Ectodermal cell (in vitro differentiated cells): Measurements from ENCODE around the gene CABP1.
A peak's percentile ranks its signal among the peaks of the same experiment; 100 is the strongest.

Experiments used
- H3K27ac ChIP-seq: 2 replicates; pipeline ENCODE4 v1.7.0; 2013; ENCODE audit warnings: mild to moderate bottlenecking, low read depth, low read length; ENCODE audit not compliant: insufficient read depth, poor library complexity, severe bottlenecking
- H3K27me3 ChIP-seq: 2 replicates; pipeline ENCODE4 v1.7.0; 2013; ENCODE audit warnings: mild to moderate bottlenecking, low read length; ENCODE audit not compliant: insufficient read depth, control insufficient read depth, poor library complexity, severe bottlenecking
- H3K36me3 ChIP-seq: one replicate; pipeline ENCODE4 v1.7.0; 2013; ENCODE audit warnings: low read length; ENCODE audit not compliant: control insufficient read depth, insufficient read depth
- H3K4me1 ChIP-seq: one replicate; pipeline ENCODE4 v1.7.0; 2013; ENCODE audit warnings: low read length; ENCODE audit not compliant: control insufficient read depth, insufficient read depth
- H3K4me3 ChIP-seq: 2 replicates; pipeline ENCODE4 v1.7.0; 2013; ENCODE audit warnings: low read depth, low read length, control low read depth; ENCODE audit not compliant: insufficient read depth
- H3K9me3 ChIP-seq: 2 replicates; pipeline ENCODE4 v1.7.0; 2013; ENCODE audit warnings: mild to moderate bottlenecking, low read length, moderate library complexity; ENCODE audit not compliant: control insufficient read depth
- WGBS, 2 experiments: methylation state at CpG; one replicate each; pipeline ENCODE4 v1.1.7; 2013; ENCODE audit warnings: missing lambda C conversion rate in 2 of 2; 5-methylcytosine and 5-hydroxymethylcytosine counted together

The CABP1 gene

DNA sequence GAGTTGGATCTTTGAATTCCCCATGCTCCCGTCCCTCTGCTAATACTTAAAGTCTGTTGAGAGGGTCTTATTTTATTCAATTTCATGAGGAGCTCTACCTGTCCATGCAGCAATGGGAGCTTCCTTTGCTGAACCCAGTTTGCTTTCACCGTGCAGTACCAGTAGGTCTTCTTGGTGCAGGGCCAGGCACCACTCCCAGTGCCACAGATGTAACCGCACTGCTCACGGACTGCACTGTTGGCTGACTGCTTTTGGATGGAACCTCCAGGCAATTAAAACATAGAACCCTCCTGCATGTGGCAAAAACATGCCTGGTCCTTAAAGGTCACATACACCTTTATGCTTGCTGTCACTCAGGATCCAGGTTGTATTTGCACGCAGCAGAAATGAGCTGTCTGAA is 9.3 kb upstream of the CABP1 start:
- H3K4me1 ChIP-seq = no peaks in the 10 kb centered on the region
- H3K27ac ChIP-seq = no peak overlapping the region
- H3K36me3 ChIP-seq = no peaks in the 10 kb centered on the region
- no peaks in the 10 kb centered on the region for H3K9me3 ChIP-seq
- H3K4me3 ChIP-seq = no peak overlapping the region
- no peaks in the 10 kb centered on the region for H3K27me3 ChIP-seq
- WGBS, 2 experiments = 53 to 56% methylated on average over 5 of the region's 5 CpGs

GRCh38 chr12:120640861-120641833 is 721 bp downstream of the CABP1 start:
- Histone ChIP-seq H3K27me3 (peaks cover 62% of the 10 kb centered on the region), H3K4me3 (peak overlapping the region; percentile 30), H3K9me3 (no peaks in the 10 kb centered on the region), H3K4me1 (peaks cover 12% of the 10 kb centered on the region), H3K36me3 (no peaks in the 10 kb centered on the region), H3K27ac (no peak overlapping the region)
- WGBS, 2 experiments = 1% methylated on average over 115 of the region's 115 CpGs

DNA sequence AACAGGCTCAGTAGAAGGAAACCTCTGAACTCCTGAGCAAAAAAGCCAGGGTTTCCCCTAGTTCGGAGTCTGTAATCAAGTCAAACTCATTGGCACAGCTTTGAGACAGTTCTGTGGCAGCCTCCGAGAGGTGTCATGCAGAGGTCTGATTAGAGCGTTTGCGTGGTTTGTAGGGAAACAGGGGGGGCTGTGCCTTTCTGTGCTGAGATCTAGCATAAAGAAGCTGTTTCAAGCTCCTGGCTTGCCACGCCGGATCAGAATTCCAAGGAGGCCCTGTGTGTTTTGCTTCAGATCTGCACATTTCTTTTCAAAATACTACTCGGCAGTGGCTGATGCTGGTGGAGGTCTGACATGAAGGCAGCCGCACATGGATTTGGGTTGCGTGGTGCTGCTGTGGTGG is 1.7 kb downstream of the CABP1 start:
- no peaks in the 10 kb centered on the region for H3K36me3 ChIP-seq
- H3K27me3 ChIP-seq = peaks cover 62% of the 10 kb centered on the region
- WGBS, 2 experiments = 92% methylated on average over 9 of the region's 9 CpGs
- H3K4me1 ChIP-seq = peaks cover 12% of the 10 kb centered on the region
- H3K27ac ChIP-seq = no peak overlapping the region
- H3K4me3 ChIP-seq = no peak overlapping the region
- no peaks in the 10 kb centered on the region for H3K9me3 ChIP-seq

- H3K4me3 ChIP-seq = no peak overlapping the region
- H3K9me3 ChIP-seq = no peaks in the 10 kb centered on the region
- H3K4me1 ChIP-seq = peaks cover 12% of the 10 kb centered on the region
- H3K27me3 ChIP-seq = peaks cover 62% of the 10 kb centered on the region
- no peaks in the 10 kb centered on the region for H3K36me3 ChIP-seq
- H3K27ac ChIP-seq = no peak overlapping the region
- WGBS, 2 experiments = 91 to 92% methylated on average over 4 of the region's 4 CpGs
Measured at GRCh38 chr12:120642826-120643225, 2.4 kb downstream of the CABP1 start.

DNA sequence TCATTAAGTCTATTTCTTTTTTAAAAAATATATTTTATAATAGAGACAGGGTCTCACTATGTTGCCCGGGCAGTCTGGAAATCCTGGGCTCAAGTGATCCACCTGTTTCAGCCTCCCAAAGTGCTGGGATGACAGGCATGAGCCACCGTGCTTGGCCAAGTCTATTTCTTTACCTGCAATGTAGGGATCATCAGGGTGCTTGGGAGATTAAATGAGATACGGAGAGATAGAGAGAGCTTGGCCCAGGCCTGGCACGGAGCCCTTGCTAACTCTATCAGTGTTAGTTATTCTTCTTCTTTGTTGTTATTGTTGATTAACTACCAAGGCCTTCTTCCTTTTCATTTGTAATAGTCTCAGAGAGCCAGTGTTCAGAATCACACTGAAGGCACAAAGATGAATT is 3.1 kb downstream of the CABP1 start:
- H3K9me3 ChIP-seq = no peaks in the 10 kb centered on the region
- WGBS, 2 experiments = 84 to 88% methylated on average over 4 of the region's 4 CpGs
- H3K4me1 ChIP-seq = peaks cover 12% of the 10 kb centered on the region
- H3K4me3 ChIP-seq = no peak overlapping the region
- peaks cover 58% of the 10 kb centered on the region for H3K27me3 ChIP-seq
- H3K27ac ChIP-seq = no peak overlapping the region
- no peaks in the 10 kb centered on the region for H3K36me3 ChIP-seq

DNA sequence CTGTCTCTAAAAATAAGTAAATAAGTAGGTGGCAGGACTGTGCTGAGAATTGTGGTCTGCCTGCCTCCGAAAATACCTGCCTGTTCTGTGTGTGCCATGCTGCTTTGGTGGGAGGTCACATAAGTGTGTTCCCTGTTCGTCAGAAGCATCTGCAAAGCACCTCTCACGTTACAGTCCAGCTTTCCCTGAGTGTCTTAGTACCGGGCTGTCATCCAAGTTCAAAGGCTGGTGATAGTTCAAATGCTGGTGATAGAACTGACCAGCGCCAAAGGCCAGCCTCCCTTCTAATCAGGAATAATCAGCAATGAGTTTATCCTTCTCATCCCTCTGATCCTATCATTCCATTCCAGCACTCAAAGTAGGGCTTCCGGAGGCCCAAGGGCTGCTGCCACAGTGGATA is 5.6 kb downstream of the CABP1 start:
- H3K27ac ChIP-seq = no peak overlapping the region
- peaks cover 46% of the 10 kb centered on the region for H3K27me3 ChIP-seq
- H3K36me3 ChIP-seq = no peaks in the 10 kb centered on the region
- 81 to 90% methylated on average over 6 of the region's 6 CpGs for WGBS, 2 experiments
- H3K9me3 ChIP-seq = no peaks in the 10 kb centered on the region
- no peak overlapping the region for H3K4me3 ChIP-seq
- peaks cover 17% of the 10 kb centered on the region for H3K4me1 ChIP-seq

DNA sequence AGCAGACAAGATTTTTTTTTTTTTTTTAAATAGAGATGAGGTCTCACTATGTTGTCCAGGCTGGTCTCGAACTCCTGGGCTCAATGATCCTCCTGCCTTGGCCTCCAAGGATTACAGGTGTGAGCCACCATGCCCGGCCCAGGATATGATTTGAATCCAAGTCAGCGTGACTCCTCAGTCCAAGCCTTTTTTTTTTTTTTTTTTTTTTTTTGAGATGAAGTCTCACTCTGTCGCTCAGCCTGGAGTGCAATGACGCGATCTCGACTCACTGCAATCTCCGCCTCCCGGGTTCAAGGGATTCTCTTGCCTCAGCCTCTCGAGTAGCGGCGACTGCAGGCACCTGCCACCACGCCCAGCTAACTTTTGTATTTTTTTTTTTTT is 6.9 kb downstream of the CABP1 start:
- H3K27me3 ChIP-seq = peaks cover 33% of the 10 kb centered on the region
- H3K4me3 ChIP-seq = no peak overlapping the region
- no peaks in the 10 kb centered on the region for H3K36me3 ChIP-seq
- WGBS, 2 experiments = 87 to 91% methylated on average over 13 of the region's 13 CpGs
- H3K9me3 ChIP-seq = no peaks in the 10 kb centered on the region
- H3K4me1 ChIP-seq = peaks cover 15% of the 10 kb centered on the region
- H3K27ac ChIP-seq = no peak overlapping the region

DNA sequence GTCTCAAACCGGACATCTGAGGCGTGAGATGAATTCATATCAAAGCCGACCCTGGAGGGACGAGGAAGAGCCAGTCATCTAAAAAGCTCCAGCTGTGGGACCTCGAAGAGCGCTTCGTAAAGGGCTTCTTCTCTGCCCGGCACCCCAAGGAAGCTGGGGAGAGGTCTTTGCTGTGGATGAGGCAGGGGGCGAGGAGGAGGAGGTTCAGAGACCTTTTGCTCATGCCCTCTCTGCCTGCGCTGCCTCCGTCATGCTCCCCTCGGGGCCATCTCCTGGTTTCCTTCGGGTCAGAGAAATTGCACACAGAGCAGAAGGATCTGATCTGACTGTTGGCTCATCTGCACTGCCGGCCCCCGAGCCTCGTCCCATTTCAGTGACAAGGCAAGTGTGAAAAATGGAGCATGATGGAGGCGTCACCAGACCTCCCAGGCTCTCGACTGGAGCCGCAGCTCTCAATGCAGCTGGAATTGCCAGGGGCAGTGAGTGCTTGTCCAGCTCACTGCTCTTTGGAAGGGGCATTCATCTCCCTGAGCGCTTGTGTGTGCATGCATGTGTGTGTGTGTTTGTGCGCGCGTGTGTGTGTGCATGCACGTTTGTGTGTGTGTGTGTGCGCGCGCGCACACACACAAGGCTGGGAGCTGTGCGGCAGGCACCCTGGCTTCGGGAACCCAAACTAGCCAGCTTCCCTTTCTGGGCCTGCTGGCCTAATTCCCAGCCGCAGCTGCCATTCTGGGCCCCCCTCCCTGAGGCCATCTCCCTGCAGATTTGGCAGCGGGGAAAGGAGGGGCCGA is 9.2 kb downstream of the CABP1 start:
- H3K9me3 ChIP-seq = no peaks in the 10 kb centered on the region
- no peaks in the 10 kb centered on the region for H3K36me3 ChIP-seq
- whole genome bisulfite sequencing, 2 experiments = 56 to 59% methylated on average over 33 of the region's 33 CpGs
- H3K4me1 ChIP-seq = peaks cover 20% of the 10 kb centered on the region
- peak overlapping the region; percentile 33 for H3K27ac ChIP-seq
- H3K4me3 ChIP-seq = peak overlapping the region; percentile 39
- H3K27me3 ChIP-seq = peaks cover 11% of the 10 kb centered on the region

GRCh38 chr12:120650233-120650690 is 9.8 kb downstream of the CABP1 start:
- WGBS, 2 experiments = 83 to 87% methylated on average over 12 of the region's 12 CpGs

DNA sequence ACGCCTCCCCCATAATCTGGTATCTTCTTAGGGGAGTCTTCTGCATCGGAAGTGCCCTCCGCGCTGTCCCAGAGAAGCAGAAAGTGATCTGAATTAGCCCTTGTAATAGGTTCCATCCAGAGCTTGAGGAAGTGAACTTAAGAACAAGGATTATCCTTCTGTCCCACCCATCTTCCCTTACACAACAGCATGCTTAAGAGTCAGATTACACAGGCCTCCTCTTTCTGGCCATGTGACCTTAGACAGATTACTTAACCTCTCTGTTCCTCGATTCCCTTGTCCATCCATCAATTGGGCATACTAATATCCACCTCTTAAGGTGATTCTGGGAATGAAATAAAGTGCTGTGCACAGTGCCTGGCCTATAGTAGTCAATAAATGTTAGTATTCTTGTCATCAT is 11.4 kb downstream of the CABP1 start:
- 88 to 92% methylated on average over 5 of the region's 5 CpGs for WGBS, 2 experiments
- Histone ChIP-seq H3K27me3 (peaks cover 4% of the 10 kb centered on the region), H3K36me3 (no peaks in the 10 kb centered on the region)

More at GRCh38 chr12:120650233-120650690, 9.8 kb downstream of the CABP1 start:
- Histone ChIP-seq H3K9me3 (no peaks in the 10 kb centered on the region), H3K36me3 (no peaks in the 10 kb centered on the region), H3K4me3 (no peak overlapping the region), H3K4me1 (peaks cover 20% of the 10 kb centered on the region), H3K27me3 (peaks cover 5% of the 10 kb centered on the region), H3K27ac (no peak overlapping the region)

More for the DNA sequence above, 11.4 kb downstream of the CABP1 start:
- Histone ChIP-seq H3K4me3 (no peak overlapping the region), H3K9me3 (no peaks in the 10 kb centered on the region), H3K4me1 (peaks cover 20% of the 10 kb centered on the region), H3K27ac (no peak overlapping the region)
